ACHN (cell line): ENCODE measurements around the gene HMBS.
"Not testable (repeated sequence)": the region's sequence is repeated elsewhere in the genome, so short reads cannot be mapped to it uniquely, and the experiment has no call there.

Experiments
- DNase-seq: peaks from one replicate; pipeline ENCODE4 v3.0.0-alpha.2; 2015
- in situ Hi-C: cut with HindIII; loops from 2 replicates; pipeline ENCODE4 v1.10.0; 2017; ENCODE audit warnings: low sequenced_read_pairs, low pct_ligation_motif_present, low pct_unique_long_range_greater_than_20kb

Gene HMBS

GRCh38 chr11:119084663-119085436 lies at the start of gene HMBS:
Gene HMBS, plus strand, starts transcription at chr11:119084881. Its CDS starts 153 bp downstream, at chr11:119085034.
- in situ Hi-C loops: no loop called here
- peak; percentile 91 for DNase-seq

DNA sequence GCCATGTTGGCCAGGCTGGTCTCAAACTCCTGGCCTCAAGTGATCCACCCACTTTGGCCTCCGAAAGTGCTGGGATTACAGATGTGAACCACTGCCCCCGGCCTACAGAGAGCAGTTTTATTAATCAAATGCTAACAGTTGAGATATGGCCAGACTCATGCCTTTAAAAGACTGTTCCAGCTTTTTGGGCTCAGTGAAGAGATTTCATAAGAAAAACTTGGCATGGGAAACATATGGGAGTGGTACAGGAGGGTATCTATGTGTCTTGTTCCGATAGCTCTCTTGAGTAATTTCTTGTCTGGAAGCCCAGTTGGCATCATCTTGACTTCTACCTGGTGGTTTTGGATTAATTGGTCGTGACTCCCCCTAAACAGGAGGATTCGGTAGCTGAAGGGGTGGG lies 45.8 kb upstream of the HMBS start:
- in situ Hi-C loops: no loop called here

DNA sequence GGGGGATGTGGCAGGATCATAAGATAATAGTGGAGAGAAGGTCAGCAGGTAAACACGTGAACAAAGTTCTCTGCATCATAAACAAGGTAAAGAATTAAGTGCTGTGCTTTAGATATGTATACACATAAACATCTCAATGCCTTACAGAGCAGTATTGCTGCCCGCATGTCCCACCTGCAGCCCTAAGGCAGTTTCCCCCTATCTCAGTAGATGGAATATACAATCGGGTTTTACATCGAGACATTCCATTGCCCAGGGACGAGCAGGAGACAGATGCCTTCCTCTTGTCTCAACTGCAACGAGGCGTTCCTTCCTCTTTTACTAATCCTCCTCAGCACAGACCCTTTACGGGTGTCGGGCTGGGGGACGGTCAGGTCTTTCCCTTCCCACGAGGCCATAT lies 45.2 kb upstream of the HMBS start:
- DNase-seq, in situ Hi-C loops: not testable (repeated sequence)

More for the DNA sequence above, 45.8 kb upstream of the HMBS start:
- no peak for DNase-seq

DNA sequence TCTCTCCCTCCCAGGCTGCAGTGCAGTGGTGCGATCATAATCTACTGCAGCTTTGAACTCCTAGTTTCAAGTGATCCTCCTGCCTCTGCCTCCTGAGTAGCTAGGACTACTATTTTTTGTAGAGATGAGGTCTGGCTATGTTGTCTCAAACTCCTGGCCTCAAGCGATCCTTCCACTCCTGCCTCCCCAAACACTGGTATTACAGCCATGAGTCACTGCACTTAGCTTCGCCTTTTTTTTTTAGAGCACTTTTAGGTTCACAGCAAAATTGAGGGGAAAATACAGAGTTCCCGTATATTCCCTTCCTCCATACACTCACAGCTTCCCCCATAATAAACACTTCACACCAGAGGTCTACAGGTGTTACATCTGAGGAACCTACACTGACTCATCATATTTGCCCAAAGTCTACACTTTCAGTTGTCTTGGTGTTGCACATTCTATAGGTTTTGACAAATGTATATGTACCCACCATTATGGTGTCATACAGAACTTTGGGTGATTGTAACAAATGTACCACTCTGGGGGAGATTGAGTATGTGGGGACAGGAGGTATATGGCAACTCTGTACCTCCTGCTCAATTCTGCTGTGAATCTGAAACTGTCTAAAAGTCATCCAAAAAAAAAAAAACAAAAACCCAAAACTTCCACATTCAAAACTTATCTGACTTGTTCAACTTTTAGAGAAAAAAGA lies 42.7 kb upstream of the HMBS start:
- DNase-seq: no peak
- in situ Hi-C loops: no loop called here

- DNase-seq: no peak
- in situ Hi-C loops: no loop called here
Observed at GRCh38 chr11:119042927-119043326, 41.8 kb upstream of the HMBS start.

- no peak for DNase-seq
- in situ Hi-C loops: no loop called here
Observed at GRCh38 chr11:119044708-119045107, 40.0 kb upstream of the HMBS start.

- no peak for DNase-seq
- in situ Hi-C loops: no loop called here
Observed at GRCh38 chr11:119046489-119046888, 38.2 kb upstream of the HMBS start.

DNA sequence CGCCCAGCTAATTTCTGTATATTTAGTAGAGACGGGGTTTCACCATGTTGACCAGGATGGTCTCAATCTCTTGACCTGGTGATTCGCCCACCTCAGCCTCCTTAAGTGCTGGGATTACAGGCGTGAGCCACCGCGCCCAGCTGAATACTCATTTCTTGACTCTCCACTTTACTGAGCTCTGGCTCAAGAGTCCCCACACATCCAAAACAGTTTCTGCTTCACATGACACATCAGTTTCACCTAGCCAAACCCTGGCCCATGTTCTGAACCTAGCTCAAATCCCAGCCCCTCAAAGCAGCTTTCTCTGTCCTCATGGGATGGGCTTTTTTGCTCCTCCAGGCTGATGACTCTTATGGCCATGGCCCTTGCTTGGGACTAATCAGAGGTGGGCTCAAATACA lies 37.5 kb upstream of the HMBS start:
- in situ Hi-C loops: no loop called here
- DNase-seq: no peak

DNA sequence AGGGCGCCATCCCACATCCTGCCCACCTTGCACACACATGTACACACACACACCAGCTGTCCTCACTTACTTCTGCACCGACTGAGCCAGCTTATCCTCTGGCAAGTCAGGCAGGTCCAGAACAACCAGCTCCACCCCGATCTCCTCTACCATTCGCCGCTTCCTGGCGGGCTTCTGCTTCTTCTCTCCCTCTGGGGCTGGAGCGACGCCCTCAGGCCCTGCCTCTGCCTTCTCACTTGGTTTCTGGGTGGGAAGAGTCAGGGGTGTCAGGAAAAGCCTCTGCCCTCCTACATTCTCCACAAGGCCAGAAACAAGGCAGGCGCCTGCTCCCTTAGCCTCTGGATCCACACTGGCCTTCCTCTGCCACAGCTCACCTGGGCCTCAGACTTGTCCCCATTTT lies 36.0 kb upstream of the HMBS start:
- in situ Hi-C loops: no loop called here
- DNase-seq: no peak

DNA sequence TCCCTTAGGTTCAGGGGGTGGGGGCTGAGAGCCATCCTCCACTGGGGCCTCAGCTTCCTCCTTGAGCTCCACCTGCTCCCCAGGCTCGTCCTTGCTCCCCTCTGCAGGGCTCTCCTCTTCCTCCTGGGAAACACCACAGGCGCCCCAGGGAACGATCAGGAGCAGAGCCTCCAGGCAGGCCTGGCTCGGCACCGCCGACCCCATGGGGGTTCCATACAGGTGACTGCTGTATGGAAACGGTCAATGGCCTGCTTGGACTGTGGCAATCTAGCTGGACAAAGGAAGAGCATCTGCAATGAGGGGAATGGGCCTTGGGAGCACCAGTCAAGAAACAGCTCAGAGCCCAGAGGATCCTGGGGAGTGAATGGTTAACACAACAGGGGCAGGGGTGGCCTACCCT lies 35.6 kb upstream of the HMBS start:
- in situ Hi-C loops: no loop called here
- DNase-seq: no peak

- no peak for DNase-seq
- in situ Hi-C loops: no loop called here
Observed at GRCh38 chr11:119051440-119052162, 33.1 kb upstream of the HMBS start.

- no peak for DNase-seq
- in situ Hi-C loops: no loop called here
Observed at GRCh38 chr11:119052163-119052814, 32.4 kb upstream of the HMBS start.

GRCh38 chr11:119054418-119054817 lies 30.3 kb upstream of the HMBS start:
- in situ Hi-C loops: no loop called here
- no peak for DNase-seq

DNA sequence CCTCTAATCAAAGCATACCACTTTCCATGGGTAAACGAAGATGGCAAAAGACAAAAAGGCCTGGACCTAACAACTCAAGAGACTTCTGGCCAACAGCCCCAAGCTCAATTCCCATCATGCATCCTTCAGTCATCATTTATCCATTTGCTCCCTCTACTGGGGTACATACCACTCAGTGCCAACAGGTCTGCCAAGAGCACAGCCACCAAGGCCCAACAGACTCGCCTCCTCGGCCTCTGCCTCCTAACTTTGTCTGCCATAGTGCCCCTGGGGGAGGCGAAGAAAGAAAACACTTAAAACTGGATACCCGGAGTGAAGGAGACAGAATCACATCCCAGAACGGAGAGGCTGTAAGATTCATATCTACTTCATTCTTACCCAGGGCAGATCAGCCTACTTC lies 28.8 kb upstream of the HMBS start:
- in situ Hi-C loops: no loop called here
- peak; percentile 48 for DNase-seq

DNA sequence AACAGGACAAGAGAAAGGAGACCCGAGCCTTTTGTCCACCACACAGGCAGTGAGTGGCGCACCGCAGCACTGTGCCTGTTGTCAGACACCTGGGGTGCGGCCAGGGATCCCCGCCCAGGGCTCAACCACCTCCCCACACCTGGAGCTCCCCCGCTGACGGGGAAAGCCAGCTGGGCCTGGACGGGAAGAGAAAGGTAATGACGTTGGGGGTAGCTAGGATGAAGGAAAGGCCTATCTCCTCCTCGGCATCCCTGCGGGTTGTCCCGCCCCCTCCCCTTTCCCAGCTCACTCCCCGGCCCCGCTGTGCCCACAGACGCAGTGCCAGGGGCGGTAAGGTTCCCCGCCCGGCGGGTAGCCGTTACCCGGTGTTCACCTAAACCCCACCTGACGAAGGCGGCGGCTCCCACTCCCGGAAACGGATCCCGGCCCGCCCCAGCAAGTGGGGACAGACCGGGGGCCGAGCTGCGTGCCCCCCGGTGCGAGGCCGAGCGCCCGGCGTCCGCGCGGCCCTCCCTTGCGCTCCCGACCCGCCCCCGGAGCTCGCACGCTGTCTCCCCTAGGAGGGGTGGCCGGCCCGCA lies 28.2 kb upstream of the HMBS start:
- in situ Hi-C loops: no loop called here
- no peak for DNase-seq

- in situ Hi-C loops: no loop called here
- DNase-seq: peak; percentile 91
Observed at GRCh38 chr11:119057000-119057769, 27.5 kb upstream of the HMBS start, which contains the start of gene HYOU1. Gene HYOU1, minus strand, starts transcription at chr11:119057205. Its CDS starts 1,045 bp downstream, at chr11:119056160.

- in situ Hi-C loops, DNase-seq: not testable (repeated sequence)
Observed at GRCh38 chr11:119059128-119059527, 25.6 kb upstream of the HMBS start.

DNA sequence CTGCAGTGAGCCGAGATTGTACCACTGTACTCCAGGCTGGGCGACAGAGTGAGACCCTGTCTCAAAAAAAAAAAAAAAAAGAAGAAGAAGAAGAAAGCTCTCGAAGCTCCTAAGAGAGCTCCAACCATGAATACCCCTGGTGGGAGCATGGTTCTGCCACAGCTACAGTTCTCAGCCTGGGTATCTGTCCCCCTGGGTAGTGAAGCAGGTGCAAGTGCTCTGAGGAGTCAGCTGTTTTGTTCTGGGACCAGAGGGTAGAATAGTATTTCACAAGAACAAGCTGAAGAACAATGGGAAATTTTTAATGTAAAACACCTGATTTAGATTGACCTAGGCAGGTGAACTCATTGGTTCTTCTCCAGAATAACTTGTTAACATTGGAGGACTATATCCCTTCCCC lies 23.4 kb upstream of the HMBS start:
- in situ Hi-C loops: no loop called here
- no peak for DNase-seq
